Spleen (tissue), 11 donors: ENCODE measurements around the gene SLC7A14. TPM values are rescaled to one million over a fixed set of nuclear protein-coding genes. Genes with fewer than 3 reads are reported as not detected.

Experiments
- DNase-seq: peaks from one replicate; pipeline ENCODE4 v3.0.0-alpha.2; 2020
- H3K27ac ChIP-seq, 8 donors: fragments of 200-600 bp; sonication (generic) in 7 of 8; 1 replicate in 4 of 8; 2 replicates in 4 of 8; pipeline versions ENCODE4 v1.5.0 to v1.8.0; 2016 to 2021; ENCODE audit warnings: inconsistent platforms in 4 of 8, mild to moderate bottlenecking in 4 of 8, moderate library complexity in 1 of 8
- H3K27me3 ChIP-seq, 7 donors: fragments of 200-600 bp; sonication (generic) in 6 of 7; replicated peaks in 1 of 7; 1 replicate in 4 of 7; 2 replicates in 3 of 7; pipeline versions ENCODE4 v1.5.0 to v1.8.0; 2016 to 2021; ENCODE audit warnings: inconsistent platforms in 3 of 7, mild to moderate bottlenecking in 1 of 7
- H3K36me3 ChIP-seq, 6 donors: fragments of 200-600 bp; sonication (generic) in 5 of 6; 1 replicate in 4 of 6; 2 replicates in 2 of 6; pipeline versions ENCODE4 v1.5.0 to v1.8.0; 2016 to 2021; ENCODE audit warnings: inconsistent platforms in 2 of 6
- H3K4me1 ChIP-seq, 6 donors: fragments of 200-600 bp; sonication (generic) in 5 of 6; 1 replicate in 3 of 6; 2 replicates in 3 of 6; pipeline versions ENCODE4 v1.5.0 to v1.8.0; 2016 to 2021; ENCODE audit warnings: inconsistent platforms in 3 of 6
- H3K4me3 ChIP-seq, 8 donors: fragments of 200-600 bp; sonication (generic) in 7 of 8; 1 replicate in 4 of 8; 2 replicates in 4 of 8; pipeline versions ENCODE4 v1.5.0 to v1.8.0; 2016 to 2021; ENCODE audit warnings: inconsistent platforms in 4 of 8, mild to moderate bottlenecking in 4 of 8, moderate library complexity in 2 of 8
- H3K9me3 ChIP-seq, 8 donors: fragments of 200-600 bp; sonication (generic) in 7 of 8; 1 replicate in 4 of 8; 2 replicates in 4 of 8; pipeline versions ENCODE4 v1.5.0 to v1.8.0; 2016 to 2021; ENCODE audit warnings: inconsistent platforms in 4 of 8
- POLR2A ChIP-seq, 3 donors: fragments of 450-650 bp; IDR thresholded peaks; one replicate each; pipeline ENCODE4 v1.5.1; 2017; ENCODE audit warnings: antibody characterized with exemption in 3 of 3, mild to moderate bottlenecking in 1 of 3
- POLR2AphosphoS5 ChIP-seq, 3 donors: sonication (generic); formaldehyde crosslinking; IDR thresholded peaks; one replicate each; pipeline ENCODE4 v1.5.1; 2017; ENCODE audit warnings: antibody characterized with exemption in 3 of 3
- WGBS, 5 donors: extraction: QIAGEN DNeasy Blood & Tissue Kit in 3 of 5; methylation state at CpG; one replicate each; pipeline versions ENCODE4 v1.1.5 to v1.1.7; 2013 to 2018; 5-methylcytosine and 5-hydroxymethylcytosine counted together
- intact Hi-C: fragments of 100-400 bp; cut with DNase I; formaldehyde crosslinking; loops from one replicate; pipeline ENCODE4 v1.15.0; 2023; ENCODE audit warnings: low total_unique reads
- polyA plus RNA-seq, 3 donors: library from polyadenylated mRNA; stranded (reverse); fragments of 200-250 nt; gene quantifications; one replicate each; pipeline ENCODE4 v1.2.1, GENCODE V29; 2013
- total RNA-seq, 7 donors: library from RNA; depleted of rRNA in 3 of 7; stranded (reverse); fragments of >200 nt in 3 of 7; fragmentation: NEBNext Ultra II Directional in 4 of 7; extraction: Animal tissue kit (Norgen Biotek cat#: 25700) in 4 of 7; gene quantifications; one replicate each; pipeline versions ENCODE4 v1.1.0 to v1.2.1, GENCODE V29; 2016 to 2021
- TF ChIP-seq, protein P1 (sequence below), 11 experiments: fragments of 200-600 bp in 7 of 11; fragments of 450-650 bp in 4 of 11; sonication (generic) in 4 of 11; IDR thresholded peaks in 8 of 11; conservative IDR thresholded peaks in 3 of 11; 1 replicate in 7 of 11; 2 replicates in 4 of 11; pipeline versions ENCODE4 v1.4.0 to v1.8.0; 2016 to 2021; ENCODE audit warnings: antibody characterized with exemption in 11 of 11, inconsistent platforms in 4 of 11, mild to moderate bottlenecking in 1 of 11
- donor health status: healthy with polysubstance abuse.
- donor health status: DM: no; HTN: no; CAD: no; lungs with moderate emphysema.
- donor health status: DM: no; HTN: no; CAD: no.
- donor health status: Bipolar disorder and iron deficiency.
- donor health status: healthy.
- donor health status: DM: no; HTN: no; CAD: no.
- donor health status: DM: yes; HTN: yes; CAD: no.

The SLC7A14 gene
- total and polyA plus RNA-seq, 10 donors, result under 0.01 TPM; not detected in 9

- no peak for TF ChIP-seq POLR2A (IDR thresholded peaks at IDR 0.05)
- TF ChIP-seq, protein P1, sequence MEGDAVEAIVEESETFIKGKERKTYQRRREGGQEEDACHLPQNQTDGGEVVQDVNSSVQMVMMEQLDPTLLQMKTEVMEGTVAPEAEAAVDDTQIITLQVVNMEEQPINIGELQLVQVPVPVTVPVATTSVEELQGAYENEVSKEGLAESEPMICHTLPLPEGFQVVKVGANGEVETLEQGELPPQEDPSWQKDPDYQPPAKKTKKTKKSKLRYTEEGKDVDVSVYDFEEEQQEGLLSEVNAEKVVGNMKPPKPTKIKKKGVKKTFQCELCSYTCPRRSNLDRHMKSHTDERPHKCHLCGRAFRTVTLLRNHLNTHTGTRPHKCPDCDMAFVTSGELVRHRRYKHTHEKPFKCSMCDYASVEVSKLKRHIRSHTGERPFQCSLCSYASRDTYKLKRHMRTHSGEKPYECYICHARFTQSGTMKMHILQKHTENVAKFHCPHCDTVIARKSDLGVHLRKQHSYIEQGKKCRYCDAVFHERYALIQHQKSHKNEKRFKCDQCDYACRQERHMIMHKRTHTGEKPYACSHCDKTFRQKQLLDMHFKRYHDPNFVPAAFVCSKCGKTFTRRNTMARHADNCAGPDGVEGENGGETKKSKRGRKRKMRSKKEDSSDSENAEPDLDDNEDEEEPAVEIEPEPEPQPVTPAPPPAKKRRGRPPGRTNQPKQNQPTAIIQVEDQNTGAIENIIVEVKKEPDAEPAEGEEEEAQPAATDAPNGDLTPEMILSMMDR (IDR thresholded peaks at IDR 0.05 in 8 of 11, conservative IDR thresholded peaks at IDR 0.05 in 3 of 11), result no peak
- TF ChIP-seq POLR2AphosphoS5 (IDR thresholded peaks at IDR 0.05), result no peak
- 89 to 98% (median 93%) methylated on average over 6 of the region's 6 CpGs for WGBS, 5 donors
- H3K27ac ChIP-seq, result no peak overlapping the region
Measured at GRCh38 chr3:170496868-170497140, 89.1 kb downstream of the SLC7A14 start.

GRCh38 chr3:170496026-170496867 lies 89.6 kb downstream of the SLC7A14 start:
- H3K36me3 ChIP-seq, result no peaks in the 10 kb centered on the region
- TF ChIP-seq POLR2A (IDR thresholded peaks at IDR 0.05), result no peak
- TF ChIP-seq POLR2AphosphoS5 (IDR thresholded peaks at IDR 0.05), result no peak
- TF ChIP-seq, protein P1 (IDR thresholded peaks at IDR 0.05 in 8 of 11, conservative IDR thresholded peaks at IDR 0.05 in 3 of 11), result no peak
- intact Hi-C loops, result no loop called here
- WGBS, 5 donors, result 90 to 92% (median 91%) methylated on average over 27 to 40 of the region's 40 CpGs
- DNase-seq, result no peak
- no peaks in the 10 kb centered on the region for H3K4me1 ChIP-seq
- H3K27me3 ChIP-seq, result peaks cover 0 to 8% (median 0%) of the 10 kb centered on the region in 7 donors
- H3K9me3 ChIP-seq, result no peaks in the 10 kb centered on the region
- no peak overlapping the region for H3K27ac ChIP-seq
- no peak overlapping the region for H3K4me3 ChIP-seq

More at GRCh38 chr3:170496868-170497140, 89.1 kb downstream of the SLC7A14 start:
- intact Hi-C loops, result no loop called here
- no peak for DNase-seq
- Histone ChIP-seq H3K4me3 (no peak overlapping the region), H3K9me3 (no peaks in the 10 kb centered on the region), H3K4me1 (no peaks in the 10 kb centered on the region), H3K36me3 (no peaks in the 10 kb centered on the region), H3K27me3 (peaks cover 0 to 8% (median 0%) of the 10 kb centered on the region in 7 donors)

- Histone ChIP-seq H3K4me1 (no peaks in the 10 kb centered on the region), H3K27me3 (peaks cover 0 to 8% (median 0%) of the 10 kb centered on the region in 7 donors), H3K4me3 (no peak overlapping the region), H3K27ac (no peak overlapping the region), H3K9me3 (no peaks in the 10 kb centered on the region), H3K36me3 (no peaks in the 10 kb centered on the region)
- intact Hi-C loops, result no loop called here
- no peak for DNase-seq
- TF ChIP-seq POLR2A (IDR thresholded peaks at IDR 0.05), result no peak
- WGBS, 5 donors, result 82 to 89% (median 84%) methylated on average over 4 of the region's 4 CpGs
Measured at GRCh38 chr3:170494766-170495165, 91.1 kb downstream of the SLC7A14 start.

DNA sequence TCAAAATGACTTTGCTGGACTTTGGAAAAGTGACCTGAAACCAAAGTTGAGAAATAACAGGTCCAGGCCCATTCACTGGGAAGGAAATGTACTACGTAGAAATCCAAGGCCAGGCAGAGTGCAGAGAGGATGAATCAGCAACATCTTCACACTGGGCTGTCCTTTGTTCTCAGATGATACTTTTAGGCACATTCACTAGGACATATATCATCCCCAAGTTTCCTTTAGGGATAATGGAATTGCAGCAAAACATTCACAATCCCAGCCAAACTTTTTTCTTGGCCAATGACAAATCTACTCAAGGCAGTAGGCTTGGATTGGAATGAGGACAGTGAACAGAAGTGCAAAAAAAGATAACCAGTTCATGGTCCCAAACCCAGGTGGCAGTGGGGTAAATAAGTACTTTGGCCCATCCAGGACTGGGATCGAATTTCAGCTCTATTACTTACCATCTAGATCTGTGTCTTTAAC lies 92.1 kb downstream of the SLC7A14 start:
- H3K27me3 ChIP-seq, result peaks cover 0 to 8% (median 0%) of the 10 kb centered on the region in 7 donors
- 67 to 80% (median 72%) methylated on average over 2 of the region's 2 CpGs for WGBS, 5 donors
- no peaks in the 10 kb centered on the region for H3K4me1 ChIP-seq
- no peak overlapping the region for H3K4me3 ChIP-seq
- no peak for DNase-seq
- intact Hi-C loops, result no loop called here
- no peaks in the 10 kb centered on the region for H3K9me3 ChIP-seq
- no peaks in the 10 kb centered on the region for H3K36me3 ChIP-seq
- no peak overlapping the region for H3K27ac ChIP-seq
- TF ChIP-seq POLR2AphosphoS5 (IDR thresholded peaks at IDR 0.05) (no peak), POLR2A (IDR thresholded peaks at IDR 0.05) (no peak)
- TF ChIP-seq, protein P1 (IDR thresholded peaks at IDR 0.05 in 8 of 11, conservative IDR thresholded peaks at IDR 0.05 in 3 of 11), result no peak
